Prostate gland (tissue), 2 donors: Measurements from ENCODE around the gene BPIFB3.

Experiments
- CTCF ChIP-seq, 4 experiments: fragments of 200-600 bp in 2 of 4; fragments of 450-650 bp in 2 of 4; sonication (generic) in 2 of 4; IDR thresholded peaks; 1 replicate in 3 of 4; 2 replicates in 1 of 4; pipeline ENCODE4 v1.5.1; 2016 to 2019; ENCODE audit warnings: antibody characterized with exemption in 4 of 4, mild to moderate bottlenecking in 2 of 4, moderate library complexity in 2 of 4
- POLR2A ChIP-seq: fragments of 450-650 bp; IDR thresholded peaks from one replicate; pipeline ENCODE4 v1.6.1; 2016; ENCODE audit warnings: antibody characterized with exemption, mild to moderate bottlenecking
- POLR2AphosphoS5 ChIP-seq: sonication (generic); formaldehyde crosslinking; IDR thresholded peaks from one replicate; pipeline ENCODE4 v1.6.1; 2017; ENCODE audit warnings: antibody characterized with exemption

GRCh38 chr20:33059741-33060390 lies 6.2 kb downstream of the BPIFB3 start:
- TF ChIP-seq CTCF (IDR thresholded peaks at IDR 0.05), result no peak
- no peak for TF ChIP-seq POLR2A
- no peak for TF ChIP-seq POLR2AphosphoS5
